Mesothelial cell of epicardium (in vitro differentiated cells): Measurements from ENCODE around the gene MAPKAPK2. TPM values are rescaled to one million over a fixed set of nuclear protein-coding genes. Genes with fewer than 3 reads are reported as not detected.

Source experiments
- DNase-seq, 2 experiments: peaks; one replicate each; pipeline ENCODE4 v3.0.0; 2021; ENCODE audit warnings: low spot score in 2 of 2; ENCODE audit not compliant: unreplicated experiment in 2 of 2
- H3K27ac Mint-ChIP-seq: 2 replicates; pipeline ENCODE4 v1.8.0; 2021; ENCODE audit warnings: mixed read lengths
- H3K27me3 Mint-ChIP-seq: 2 replicates; pipeline ENCODE4 v1.8.0; 2021; ENCODE audit warnings: low read depth, mixed read lengths
- H3K36me3 Mint-ChIP-seq: 2 replicates; pipeline ENCODE4 v1.8.0; 2021; ENCODE audit warnings: mixed read lengths
- H3K4me1 Mint-ChIP-seq: 2 replicates; pipeline ENCODE4 v1.8.0; 2021; ENCODE audit warnings: mixed read lengths
- H3K4me3 Mint-ChIP-seq: 2 replicates; pipeline ENCODE4 v1.8.0; 2021; ENCODE audit warnings: mild to moderate bottlenecking, moderate library complexity, mixed read lengths
- H3K9me3 Mint-ChIP-seq: 2 replicates; pipeline ENCODE4 v1.8.0; 2021; ENCODE audit warnings: mixed read lengths
- CTCF ChIP-seq: fragments of 200-600 bp; sonication (generic); IDR thresholded peaks from one replicate; pipeline ENCODE4 v1.5.0; 2021; ENCODE audit warnings: antibody characterized with exemption; ENCODE audit not compliant: unreplicated experiment
- total RNA-seq: library from RNA; stranded (reverse); gene quantifications from 3 replicates; pipeline ENCODE4 v1.2.1, GENCODE V29; 2021

MAPKAPK2 gene
- total RNA-seq, 1 donor from 2014 or later, result 60.2 TPM

GRCh38 chr1:206737729-206738201 is 53.1 kb downstream of the MAPKAPK2 start:
- no peak for DNase-seq
- no peak overlapping the region for H3K27ac Mint-ChIP-seq
- no peak overlapping the region for H3K4me3 Mint-ChIP-seq
- no peak for TF ChIP-seq CTCF
- no peaks in the 10 kb centered on the region for H3K9me3 Mint-ChIP-seq
- H3K27me3 Mint-ChIP-seq, result no peaks in the 10 kb centered on the region
- no peaks in the 10 kb centered on the region for H3K4me1 Mint-ChIP-seq
- peaks cover 7% of the 10 kb centered on the region for H3K36me3 Mint-ChIP-seq

- no peak overlapping the region for H3K27ac Mint-ChIP-seq
- no peaks in the 10 kb centered on the region for H3K27me3 Mint-ChIP-seq
- no peaks in the 10 kb centered on the region for H3K4me1 Mint-ChIP-seq
- H3K4me3 Mint-ChIP-seq, result no peak overlapping the region
- no peak for TF ChIP-seq CTCF
- peaks cover under 1% of the 10 kb centered on the region for H3K36me3 Mint-ChIP-seq
- no peaks in the 10 kb centered on the region for H3K9me3 Mint-ChIP-seq
- DNase-seq, result no peak
Measured at GRCh38 chr1:206738370-206739366, 54.0 kb downstream of the MAPKAPK2 start.

GRCh38 chr1:206739411-206740076 is 54.8 kb downstream of the MAPKAPK2 start:
- no peaks in the 10 kb centered on the region for H3K36me3 Mint-ChIP-seq
- H3K4me1 Mint-ChIP-seq, result no peaks in the 10 kb centered on the region
- H3K27me3 Mint-ChIP-seq, result peaks cover 3% of the 10 kb centered on the region
- DNase-seq, result no peak
- no peak overlapping the region for H3K4me3 Mint-ChIP-seq
- no peak for TF ChIP-seq CTCF
- H3K9me3 Mint-ChIP-seq, result no peaks in the 10 kb centered on the region
- no peak overlapping the region for H3K27ac Mint-ChIP-seq

GRCh38 chr1:206741142-206741701 is 56.5 kb downstream of the MAPKAPK2 start:
- TF ChIP-seq CTCF, result no peak
- H3K4me3 Mint-ChIP-seq, result no peak overlapping the region
- DNase-seq, result no peak
- H3K27ac Mint-ChIP-seq, result no peak overlapping the region
- H3K4me1 Mint-ChIP-seq, result no peaks in the 10 kb centered on the region
- peaks cover 3% of the 10 kb centered on the region for H3K27me3 Mint-ChIP-seq
- H3K9me3 Mint-ChIP-seq, result no peaks in the 10 kb centered on the region
- no peaks in the 10 kb centered on the region for H3K36me3 Mint-ChIP-seq

GRCh38 chr1:206742719-206743383 is 58.1 kb downstream of the MAPKAPK2 start:
- Mint-ChIP-seq H3K4me1 (no peaks in the 10 kb centered on the region), H3K36me3 (no peaks in the 10 kb centered on the region), H3K27ac (no peak overlapping the region), H3K9me3 (no peaks in the 10 kb centered on the region), H3K27me3 (peaks cover 4% of the 10 kb centered on the region), H3K4me3 (no peak overlapping the region)
- no peak for DNase-seq
- no peak for TF ChIP-seq CTCF
